ENCODE results near the gene CACNB4.

The CACNB4 gene

DNA sequence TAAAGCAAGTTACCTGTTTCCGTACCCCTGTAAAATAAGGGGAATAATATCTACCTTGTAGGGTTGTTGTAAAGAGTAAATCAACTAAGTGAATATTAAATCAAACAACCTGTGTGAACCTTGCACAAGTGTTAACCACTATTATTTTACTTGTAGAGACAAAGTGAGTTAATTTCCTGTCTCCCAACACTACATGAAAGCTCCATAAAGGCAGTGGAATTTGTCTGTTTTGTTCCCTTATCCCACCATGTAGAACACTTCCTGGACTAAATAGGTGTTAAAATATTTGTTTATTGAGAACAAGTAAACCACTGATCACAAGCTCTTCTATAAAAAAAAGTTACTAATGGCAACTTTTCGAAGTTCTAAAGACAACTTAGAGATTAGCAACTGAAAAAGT is 274.0 kb downstream of the CACNB4 start:
- DNase-seq (ENCODE audit: low read depth) = no peak
- TF ChIP-seq, protein P1, sequence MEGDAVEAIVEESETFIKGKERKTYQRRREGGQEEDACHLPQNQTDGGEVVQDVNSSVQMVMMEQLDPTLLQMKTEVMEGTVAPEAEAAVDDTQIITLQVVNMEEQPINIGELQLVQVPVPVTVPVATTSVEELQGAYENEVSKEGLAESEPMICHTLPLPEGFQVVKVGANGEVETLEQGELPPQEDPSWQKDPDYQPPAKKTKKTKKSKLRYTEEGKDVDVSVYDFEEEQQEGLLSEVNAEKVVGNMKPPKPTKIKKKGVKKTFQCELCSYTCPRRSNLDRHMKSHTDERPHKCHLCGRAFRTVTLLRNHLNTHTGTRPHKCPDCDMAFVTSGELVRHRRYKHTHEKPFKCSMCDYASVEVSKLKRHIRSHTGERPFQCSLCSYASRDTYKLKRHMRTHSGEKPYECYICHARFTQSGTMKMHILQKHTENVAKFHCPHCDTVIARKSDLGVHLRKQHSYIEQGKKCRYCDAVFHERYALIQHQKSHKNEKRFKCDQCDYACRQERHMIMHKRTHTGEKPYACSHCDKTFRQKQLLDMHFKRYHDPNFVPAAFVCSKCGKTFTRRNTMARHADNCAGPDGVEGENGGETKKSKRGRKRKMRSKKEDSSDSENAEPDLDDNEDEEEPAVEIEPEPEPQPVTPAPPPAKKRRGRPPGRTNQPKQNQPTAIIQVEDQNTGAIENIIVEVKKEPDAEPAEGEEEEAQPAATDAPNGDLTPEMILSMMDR (IDR thresholded peaks at IDR 0.05; ENCODE audit: low read depth, low read length, missing control alignments) = no peak
- no peak overlapping the region for H3K4me3 ChIP-seq (ENCODE audit: low read depth, low read length)

- DNase-seq (ENCODE audit: low read depth) = no peak
- H3K4me3 ChIP-seq (ENCODE audit: low read depth, low read length) = no peak overlapping the region
- TF ChIP-seq, protein P1 (IDR thresholded peaks at IDR 0.05; ENCODE audit: low read depth, low read length, missing control alignments) = no peak
These were observed 275.2 kb downstream of the CACNB4 start for GRCh38 chr2:151823651-151824050.

DNA sequence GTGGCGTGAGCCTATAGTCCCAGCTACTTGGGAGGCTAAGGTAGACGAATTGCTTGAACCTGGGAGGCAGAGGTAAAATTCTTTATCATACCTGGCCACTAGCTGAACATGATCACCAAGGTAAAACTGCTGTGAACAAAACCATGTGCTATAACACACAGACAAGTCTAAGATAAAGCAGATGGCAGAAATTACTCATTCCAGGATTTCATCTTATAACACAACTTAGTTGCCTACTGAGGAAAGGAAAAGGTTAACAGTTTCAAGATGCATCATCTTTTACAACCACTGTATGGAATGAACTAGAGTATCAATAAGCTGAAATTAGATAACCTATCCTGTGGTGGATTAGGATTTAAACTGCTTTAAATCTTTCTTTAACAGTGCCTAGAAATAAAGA is 278.9 kb downstream of the CACNB4 start:
- TF ChIP-seq, protein P1 (IDR thresholded peaks at IDR 0.05; ENCODE audit: low read depth, low read length, missing control alignments) = no peak
- no peak for DNase-seq (ENCODE audit: low read depth)

GRCh38 chr2:151817929-151818328 is 280.9 kb downstream of the CACNB4 start:
- DNase-seq (ENCODE audit: low read depth) = no peak
- TF ChIP-seq, protein P1 (IDR thresholded peaks at IDR 0.05; ENCODE audit: low read depth, low read length, missing control alignments) = no peak
- no peak overlapping the region for H3K4me3 ChIP-seq (ENCODE audit: low read depth, low read length)

More for the DNA sequence above, 278.9 kb downstream of the CACNB4 start:
- H3K4me3 ChIP-seq (ENCODE audit: low read depth, low read length) = no peak overlapping the region

DNA sequence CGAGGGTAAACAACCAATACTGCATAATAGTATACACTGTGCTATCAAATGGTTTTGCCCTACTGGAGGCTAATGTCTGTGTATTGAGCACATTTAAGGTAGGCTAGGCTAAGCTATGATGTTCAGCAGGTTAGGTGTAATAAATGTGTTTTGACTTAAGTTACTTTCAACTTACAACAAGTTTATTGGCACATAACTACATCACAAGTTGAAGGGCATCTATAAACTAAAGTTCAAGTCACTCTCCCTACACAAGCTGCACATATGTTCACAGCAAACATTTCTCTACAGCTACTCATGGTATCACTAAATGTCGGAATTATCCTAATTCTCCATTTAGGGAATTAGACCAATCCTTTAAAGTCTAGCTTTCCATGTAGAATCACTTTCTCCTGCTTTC is 282.0 kb downstream of the CACNB4 start:
- no peak overlapping the region for H3K4me3 ChIP-seq (ENCODE audit: low read depth, low read length)
- DNase-seq (ENCODE audit: low read depth) = no peak
- TF ChIP-seq, protein P1 (IDR thresholded peaks at IDR 0.05; ENCODE audit: low read depth, low read length, missing control alignments) = no peak

DNA sequence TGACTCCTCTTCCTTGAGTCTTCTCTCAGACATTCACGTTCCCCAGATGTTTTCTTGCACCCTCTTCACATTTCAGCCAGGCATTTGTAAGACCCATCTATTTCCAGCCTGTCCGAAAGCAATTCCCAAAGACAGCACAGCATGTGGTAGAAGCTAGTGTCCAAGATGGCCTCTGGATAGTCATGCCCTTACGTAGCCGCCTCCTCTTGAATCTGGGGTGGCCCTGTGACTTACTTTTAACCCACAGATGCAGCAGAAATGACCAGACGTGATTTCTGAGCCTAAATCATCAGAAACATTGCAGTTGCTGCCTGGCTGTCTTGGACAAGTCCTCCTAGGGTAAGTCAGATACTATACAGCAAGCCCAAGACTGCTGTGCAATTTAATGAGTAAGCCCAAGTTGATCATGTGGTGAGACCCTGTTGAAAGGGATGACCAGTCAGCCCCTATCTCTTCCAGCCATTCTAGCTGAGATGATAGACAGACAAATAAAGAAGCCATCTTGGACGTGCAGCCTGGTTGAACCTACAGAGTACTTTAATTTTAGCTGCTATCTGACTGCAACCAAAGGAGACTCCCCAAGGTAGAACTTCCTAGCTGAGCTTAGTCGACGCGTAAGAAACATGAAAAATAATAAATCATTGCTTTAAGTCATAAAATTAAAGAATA is 282.9 kb downstream of the CACNB4 start:
- H3K4me3 ChIP-seq (ENCODE audit: low read depth, low read length) = no peak overlapping the region
- DNase-seq (ENCODE audit: low read depth) = no peak
- TF ChIP-seq, protein P1 (IDR thresholded peaks at IDR 0.05; ENCODE audit: low read depth, low read length, missing control alignments) = no peak

- DNase-seq (ENCODE audit: low read depth) = no peak
- TF ChIP-seq, protein P1 (IDR thresholded peaks at IDR 0.05; ENCODE audit: low read depth, low read length, missing control alignments) = no peak
These were observed 288.4 kb downstream of the CACNB4 start for GRCh38 chr2:151810489-151810888.

More at GRCh38 chr2:151810489-151810888, 288.4 kb downstream of the CACNB4 start:
- no peak overlapping the region for H3K4me3 ChIP-seq (ENCODE audit: low read depth, low read length)

All from GM12864 (cell line).